ENCODE measurements around the gene RPS6KB2. TPM values are rescaled to one million over a fixed set of nuclear protein-coding genes. Genes with fewer than 3 reads are reported as not detected.
A peak's percentile ranks its signal among the peaks of the same experiment; 100 is the strongest.

Gene RPS6KB2
- total RNA-seq, 2 experiments from 2014 or later, result 53.4 to 57.2 TPM

DNA sequence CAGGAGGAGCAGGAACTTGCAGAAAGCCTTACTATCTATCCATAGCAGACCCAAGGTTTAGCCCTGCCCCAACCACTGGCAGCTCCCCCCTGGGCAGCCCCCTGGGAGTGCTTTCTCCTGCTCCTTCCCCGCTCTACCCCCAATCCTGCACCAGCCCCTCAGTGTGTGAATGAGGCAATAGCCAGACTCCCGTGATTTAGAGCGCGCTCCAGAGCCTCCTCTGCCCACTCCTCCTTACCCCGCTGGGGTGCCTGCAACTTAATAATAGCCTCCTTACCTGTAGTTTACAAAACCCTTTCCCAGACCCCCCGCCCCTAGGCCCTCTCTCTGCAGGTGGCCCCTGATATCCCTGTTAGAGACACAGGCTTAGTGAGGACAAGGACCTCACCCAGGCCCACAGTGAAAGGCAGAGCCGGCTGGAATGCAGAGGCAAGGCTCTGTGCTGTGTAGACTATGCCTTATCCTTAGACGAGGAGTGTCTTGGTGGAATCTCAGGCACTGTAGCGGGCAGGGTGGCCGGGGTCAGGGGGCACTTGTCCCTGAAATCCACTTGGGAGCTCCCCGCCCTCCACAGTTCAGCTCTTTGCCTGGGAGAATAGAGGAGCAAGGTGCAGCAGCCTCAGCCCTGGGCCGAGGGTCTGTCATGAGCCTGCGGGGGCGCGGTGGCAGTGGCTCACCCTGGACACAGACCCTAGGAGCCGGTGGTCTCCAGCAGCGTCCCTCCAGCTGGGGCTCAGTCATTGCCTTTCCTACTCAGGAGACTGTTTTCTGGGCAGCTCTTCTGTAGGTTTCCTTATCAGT lies 17.1 kb upstream of the RPS6KB2 start:
- Mint-ChIP-seq H3K27me3 (no peaks in the 10 kb centered on the region), H3K27ac (no peak overlapping the region), H3K9me3 (ENCODE audit: low read depth) (no peaks in the 10 kb centered on the region), H3K36me3 (ENCODE audit: low read depth) (peaks cover 27% of the 10 kb centered on the region), H3K4me3 (no peak overlapping the region), H3K4me1 (peaks cover 79% of the 10 kb centered on the region)
- ChIA-PET CTCF (interaction anchor here (1.2 to 1.9 kb wide), 2 partner anchors 10 to 56 kb away, joined by 3 to 8 read pairs; partner anchors contain the start of gene PPP1CA), POLR2A (no interaction called here)
- DNase-seq (no peak), ATAC-seq (no peak)
- intact Hi-C loops (cut with DNase I, micrococcal nuclease), result no loop called here

DNA sequence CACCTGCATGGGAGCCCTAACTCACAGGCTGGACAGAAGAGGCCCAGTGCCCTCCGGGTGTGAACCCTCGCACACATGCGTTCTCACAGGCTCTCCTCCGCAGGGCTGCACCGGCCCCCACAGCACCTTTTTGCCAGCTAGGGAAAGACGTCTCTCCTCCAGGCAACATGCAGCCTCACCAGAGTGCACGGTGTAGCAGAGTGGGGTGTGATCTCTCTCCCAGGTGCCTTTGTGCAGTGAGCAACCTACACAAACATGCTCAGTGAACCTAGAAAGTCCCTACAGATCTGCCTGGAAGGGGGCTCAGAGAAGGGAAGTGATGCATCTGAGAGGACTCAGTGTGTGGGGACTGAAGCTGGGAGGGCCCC lies 16.5 kb upstream of the RPS6KB2 start:
- H3K4me3 Mint-ChIP-seq, result no peak overlapping the region
- H3K4me1 Mint-ChIP-seq, result peaks cover 79% of the 10 kb centered on the region
- peaks cover 22% of the 10 kb centered on the region for H3K36me3 Mint-ChIP-seq (ENCODE audit: low read depth)
- H3K27ac Mint-ChIP-seq, result peak overlapping the region; percentile 17
- POLR2A ChIA-PET, result no interaction called here
- intact Hi-C loops (cut with DNase I, micrococcal nuclease), result no loop called here
- H3K27me3 Mint-ChIP-seq, result no peaks in the 10 kb centered on the region
- H3K9me3 Mint-ChIP-seq (ENCODE audit: low read depth), result no peaks in the 10 kb centered on the region
- DNase-seq, result peak; percentile 46
- ATAC-seq, result peak; percentile 14
- CTCF ChIA-PET, result interaction anchor here (1.2 to 1.9 kb wide), 2 partner anchors 10 to 55 kb away, joined by 3 to 8 read pairs; partner anchors contain the start of gene PPP1CA

DNA sequence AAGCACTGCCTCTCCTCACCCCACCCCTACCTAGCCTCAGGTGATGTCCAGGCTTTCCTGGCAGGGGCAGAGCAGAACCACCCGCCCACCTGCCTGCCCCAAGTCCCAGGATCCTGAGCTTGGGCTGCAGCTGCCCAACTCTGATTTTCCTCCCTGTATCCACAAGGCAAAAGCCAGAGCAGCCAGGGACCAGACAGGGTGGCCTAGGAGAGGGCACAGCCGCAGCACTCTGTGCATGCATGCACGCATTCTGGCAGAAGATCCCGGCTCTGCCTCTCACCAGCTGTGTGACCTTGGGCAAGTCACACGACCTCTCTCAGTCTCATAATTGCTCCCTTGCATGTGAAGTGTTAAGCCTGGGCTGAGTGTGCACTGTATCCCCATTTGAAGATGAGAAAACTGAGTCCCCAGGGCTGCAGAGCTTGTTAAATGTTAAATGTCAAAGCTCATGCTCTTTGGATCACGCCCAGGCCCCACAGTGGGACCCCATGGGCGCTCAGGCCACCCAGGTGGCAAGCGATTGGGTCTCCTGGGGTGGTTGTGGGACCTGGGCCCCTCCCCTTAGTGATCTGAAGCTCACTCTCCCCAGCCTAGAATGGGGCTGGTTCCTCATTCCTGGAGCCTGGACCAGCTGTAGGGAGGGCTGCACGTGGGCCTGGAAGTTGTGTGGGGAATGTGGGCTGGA lies 15.7 kb upstream of the RPS6KB2 start:
- Mint-ChIP-seq H3K27me3 (no peaks in the 10 kb centered on the region), H3K4me3 (no peak overlapping the region), H3K36me3 (ENCODE audit: low read depth) (peaks cover 15% of the 10 kb centered on the region), H3K9me3 (ENCODE audit: low read depth) (no peaks in the 10 kb centered on the region), H3K27ac (peak overlapping the region; percentile 42), H3K4me1 (peaks cover 76% of the 10 kb centered on the region)
- ChIA-PET CTCF (interaction anchor here (0.6 to 1.9 kb wide), 7 partner anchors 9 to 75 kb away, joined by 3 to 8 read pairs (median 3); partner anchors contain the start of genes PPP1CA and TBC1D10C), POLR2A (interaction anchor here (0.7 kb wide), 1 partner anchor 10 kb away, joined by 3 read pairs; no protein-coding TSS in a partner anchor)
- intact Hi-C loops (cut with DNase I, micrococcal nuclease), result no loop called here
- DNase-seq (peak; percentile 24), ATAC-seq (no peak)

DNA sequence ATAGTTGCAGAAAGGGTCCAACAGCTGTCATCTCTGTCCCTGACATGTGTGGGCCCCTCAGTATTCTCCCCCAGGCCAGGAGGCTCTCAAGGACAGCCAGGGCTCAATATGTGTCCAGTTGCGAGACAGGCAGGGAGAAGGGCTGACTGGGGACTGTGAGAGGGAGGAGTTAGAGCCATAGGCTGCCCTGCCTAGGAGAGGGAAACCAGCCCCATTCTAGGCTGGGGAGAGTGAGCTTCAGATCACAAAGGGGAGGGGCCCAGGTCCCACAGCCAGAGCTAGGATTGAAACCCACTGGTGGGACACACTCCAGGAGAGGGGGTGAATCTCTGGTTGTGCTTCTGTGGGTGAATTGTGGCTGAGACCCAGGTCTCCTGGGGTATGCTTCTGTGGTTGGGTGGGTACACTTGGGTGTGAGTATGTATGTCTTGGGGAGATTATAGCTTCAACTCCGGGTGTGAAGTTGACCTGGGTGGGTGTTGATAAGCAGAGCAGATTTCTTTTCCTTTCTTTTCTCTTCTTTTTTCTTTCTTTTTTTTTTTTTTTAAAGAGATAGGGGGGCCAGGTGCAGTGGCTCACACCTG lies 14.9 kb upstream of the RPS6KB2 start:
- Mint-ChIP-seq H3K27ac (peak overlapping the region; percentile 16), H3K4me3 (no peak overlapping the region), H3K4me1 (peaks cover 76% of the 10 kb centered on the region), H3K36me3 (ENCODE audit: low read depth) (peaks cover 10% of the 10 kb centered on the region), H3K9me3 (ENCODE audit: low read depth) (no peaks in the 10 kb centered on the region), H3K27me3 (no peaks in the 10 kb centered on the region)
- no peak for ATAC-seq
- peak; percentile 21 for DNase-seq
- CTCF ChIA-PET, result interaction anchor here (0.6 to 1.9 kb wide), 8 partner anchors 10 to 75 kb away, joined by 3 to 8 read pairs (median 3); partner anchors contain the start of genes PPP1CA and TBC1D10C
- intact Hi-C loops (cut with DNase I, micrococcal nuclease), result no loop called here
- POLR2A ChIA-PET, result interaction anchor here (0.5 to 0.7 kb wide), 5 partner anchors 8 to 171 kb away, joined by 3 to 6 read pairs (median 4); partner anchors contain the start of gene GSTP1

DNA sequence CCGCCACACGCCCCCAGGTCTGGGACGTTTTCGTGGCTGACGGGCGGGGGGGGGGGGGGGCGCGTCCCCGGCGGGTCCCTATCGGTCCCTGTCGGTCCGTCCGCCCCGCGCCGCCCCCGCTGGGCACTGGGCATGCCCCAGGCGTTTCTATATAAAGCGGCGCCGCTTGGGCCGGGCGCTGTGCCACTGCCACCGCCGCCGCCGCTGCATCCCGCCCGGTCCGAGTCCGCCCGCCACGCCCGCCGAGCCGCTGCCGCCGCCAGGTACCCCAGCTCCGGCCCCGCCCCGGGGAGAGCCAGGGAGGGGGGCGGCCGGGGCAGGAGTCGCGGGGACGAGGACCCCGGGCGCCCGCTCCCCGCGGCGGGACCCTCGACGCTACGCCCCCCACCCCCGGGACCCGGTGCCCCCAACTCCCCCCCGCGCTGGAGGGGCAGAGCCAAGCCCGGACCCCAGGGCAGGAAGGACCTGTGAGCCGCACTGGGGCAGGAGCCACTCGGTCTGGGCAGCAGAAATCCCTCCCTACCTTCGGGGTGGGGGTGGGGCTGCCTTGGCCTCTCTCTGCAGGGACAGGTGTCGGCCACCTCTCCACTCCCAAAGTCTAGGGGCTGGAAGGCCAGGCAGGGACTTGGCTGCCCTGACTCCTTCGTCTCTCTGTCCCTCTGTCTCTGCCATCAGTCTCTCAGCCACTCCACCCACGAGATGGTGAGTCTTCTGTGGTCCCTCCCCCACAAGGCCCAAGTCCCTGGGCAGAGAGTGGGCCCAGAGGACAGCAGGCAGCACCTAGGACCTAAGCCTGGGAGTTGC lies 12.6 kb upstream of the RPS6KB2 start, which contains the start of gene CARNS1:
TSS of gene CARNS1 (plus strand) at position 178 of the 804 bp plus-strand sequence. CDS start at position 700, 522 bp downstream.
- H3K27me3 Mint-ChIP-seq, result no peaks in the 10 kb centered on the region
- intact Hi-C loops (cut with DNase I, micrococcal nuclease), result loop anchor here in 1 of 2 experiments (1.0 kb wide), 1 partner anchor 8 kb away; no protein-coding TSS in a partner anchor
- peak; percentile 45 for DNase-seq
- H3K9me3 Mint-ChIP-seq (ENCODE audit: low read depth), result no peaks in the 10 kb centered on the region
- ChIA-PET CTCF (no interaction called here), POLR2A (interaction anchor here (0.6 kb wide), 1 partner anchor 19 kb away, joined by 3 read pairs; no protein-coding TSS in a partner anchor)
- peak within 1 kb of the TSS; percentile 60 for H3K4me3 Mint-ChIP-seq
- peaks cover 73% of the 10 kb centered on the region for H3K4me1 Mint-ChIP-seq
- H3K36me3 Mint-ChIP-seq (ENCODE audit: low read depth), result no peaks in the 10 kb centered on the region
- no peak for ATAC-seq
- peak within 1 kb of the TSS; percentile 79 for H3K27ac Mint-ChIP-seq

DNA sequence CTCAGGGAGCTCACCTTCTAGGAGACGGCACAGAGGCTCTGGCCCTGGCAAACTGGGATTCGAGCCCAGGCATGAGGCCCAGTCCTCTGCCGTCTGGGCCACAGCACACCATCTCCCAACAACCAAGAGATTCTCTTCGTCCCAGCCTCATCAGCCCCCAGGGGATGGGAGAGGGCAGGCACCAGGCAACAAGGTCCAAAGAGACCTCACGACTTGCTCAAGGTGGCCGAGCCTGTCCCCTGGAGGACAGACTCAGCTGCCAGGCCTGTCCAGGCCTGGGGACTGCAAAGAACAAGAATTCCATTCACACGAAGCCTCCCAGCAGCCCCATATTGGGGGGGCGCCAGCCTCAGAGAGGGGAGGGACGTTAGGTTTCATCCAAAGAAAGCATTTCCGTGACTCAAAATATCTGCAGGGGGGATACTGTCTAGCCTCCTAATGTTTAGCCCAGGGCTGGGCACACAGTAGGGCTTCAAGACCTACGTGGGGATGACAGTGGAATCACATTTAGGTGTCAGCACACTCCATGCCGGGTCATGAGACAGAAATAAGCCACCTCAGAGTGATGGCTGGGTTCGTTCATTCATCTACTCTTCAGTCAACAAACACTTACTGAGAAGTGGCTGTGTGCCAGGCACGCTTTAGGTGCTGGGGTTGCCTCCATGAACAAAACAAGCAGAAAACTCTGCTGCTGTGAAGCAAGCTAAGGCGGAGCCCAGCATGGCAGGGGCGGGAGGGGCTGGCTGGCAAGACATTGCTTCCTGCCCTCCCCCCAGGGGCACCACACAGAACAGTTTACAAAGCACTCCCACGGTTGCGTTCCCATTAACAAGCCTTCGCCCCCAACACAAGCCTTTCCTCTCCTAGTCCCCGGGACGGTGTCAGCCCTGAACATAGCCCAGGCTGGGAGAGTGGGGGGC lies 11.6 kb upstream of the RPS6KB2 start:
- H3K4me1 Mint-ChIP-seq, result peaks cover 68% of the 10 kb centered on the region
- H3K4me3 Mint-ChIP-seq, result peak overlapping the region; percentile 1
- H3K36me3 Mint-ChIP-seq (ENCODE audit: low read depth), result no peaks in the 10 kb centered on the region
- H3K27ac Mint-ChIP-seq, result peak overlapping the region; percentile 79
- intact Hi-C loops (cut with DNase I, micrococcal nuclease), result loop anchor here in 1 of 2 experiments (1.0 kb wide), 1 partner anchor 9 kb away; no protein-coding TSS in a partner anchor
- peak; percentile 7 for ATAC-seq
- POLR2A ChIA-PET, result interaction anchor here (0.7 kb wide), 1 partner anchor 68 kb away, joined by 3 read pairs; no protein-coding TSS in a partner anchor
- H3K27me3 Mint-ChIP-seq, result no peaks in the 10 kb centered on the region
- DNase-seq, result peak; percentile 81
- H3K9me3 Mint-ChIP-seq (ENCODE audit: low read depth), result no peaks in the 10 kb centered on the region
- CTCF ChIA-PET, result interaction anchor here (0.7 to 1.4 kb wide), 3 partner anchors 21 to 67 kb away, joined by 3 to 6 read pairs (median 4); no protein-coding TSS in a partner anchor

DNA sequence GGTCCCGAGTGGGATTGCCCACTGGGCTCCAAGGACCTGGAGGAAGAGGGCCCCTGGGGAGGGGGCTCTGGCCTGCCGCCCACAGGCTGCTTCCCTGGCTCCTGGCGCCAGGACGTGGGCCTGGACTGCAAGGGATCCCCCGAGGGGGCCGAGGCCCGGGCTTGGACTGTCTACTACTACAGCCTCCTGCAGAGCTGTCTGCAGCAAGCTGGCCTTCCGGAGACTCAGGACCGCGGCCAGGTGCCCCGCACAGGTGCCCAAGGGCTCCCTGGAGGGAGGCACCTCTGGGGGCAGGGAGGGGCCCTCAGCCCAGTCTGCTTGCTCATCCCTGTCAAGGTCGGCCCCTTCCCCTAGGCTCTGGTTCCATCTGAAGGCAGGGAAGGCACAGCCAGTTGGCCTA lies 10.9 kb upstream of the RPS6KB2 start:
- intact Hi-C loops (cut with DNase I, micrococcal nuclease), result no loop called here
- ATAC-seq, result no peak
- H3K27me3 Mint-ChIP-seq, result no peaks in the 10 kb centered on the region
- ChIA-PET CTCF (interaction anchor here (0.7 to 4.0 kb wide), 7 partner anchors 9 to 68 kb away, joined by 3 to 34 read pairs (median 6); partner anchors contain the start of genes PPP1CA and TBC1D10C), POLR2A (interaction anchor here (0.7 to 2.1 kb wide), 2 partner anchors 9 to 67 kb away, joined by 3 to 13 read pairs; no protein-coding TSS in a partner anchor)
- DNase-seq, result peak; percentile 12
- H3K4me3 Mint-ChIP-seq, result no peak overlapping the region
- no peak overlapping the region for H3K27ac Mint-ChIP-seq
- no peaks in the 10 kb centered on the region for H3K9me3 Mint-ChIP-seq (ENCODE audit: low read depth)
- H3K4me1 Mint-ChIP-seq, result peaks cover 60% of the 10 kb centered on the region
- no peaks in the 10 kb centered on the region for H3K36me3 Mint-ChIP-seq (ENCODE audit: low read depth)

DNA sequence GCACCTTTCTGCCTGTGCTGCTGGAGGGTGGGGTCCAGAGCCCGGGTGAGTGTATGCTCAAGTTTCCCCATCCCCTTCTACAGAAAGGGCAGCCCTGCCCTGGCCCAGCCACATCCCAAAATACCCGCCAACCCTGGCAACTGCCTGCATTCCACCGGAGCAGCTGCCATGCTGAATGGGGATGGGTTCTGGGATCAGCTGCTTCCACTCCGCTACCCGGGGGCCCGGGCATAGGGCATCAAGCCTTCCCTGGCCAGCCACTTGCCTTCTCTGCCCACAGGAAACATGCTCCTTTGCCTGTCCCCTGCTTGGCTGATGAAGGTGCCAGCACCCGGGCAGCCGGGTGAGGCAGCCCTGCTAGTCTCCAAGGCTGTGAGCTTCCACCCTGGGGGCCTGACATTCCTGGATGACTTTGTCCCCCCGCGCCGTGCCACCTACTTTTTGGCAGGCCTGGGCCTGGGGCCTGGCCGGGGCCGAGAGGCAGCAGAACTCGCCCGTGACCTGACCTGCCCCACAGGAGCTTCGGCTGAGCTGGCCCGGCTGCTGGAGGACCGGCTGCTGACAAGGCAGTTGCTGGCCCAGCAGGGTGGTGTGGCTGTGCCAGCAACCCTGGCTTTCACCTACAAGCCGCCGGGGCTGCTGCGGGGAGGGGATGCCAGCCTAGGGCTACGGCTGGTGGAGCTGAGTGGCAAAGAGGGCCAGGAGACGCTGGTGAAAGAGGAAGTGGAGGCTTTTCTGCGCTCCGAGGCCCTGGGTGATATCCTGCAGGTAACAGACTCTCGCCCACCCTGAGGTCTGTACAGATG lies 9.6 kb upstream of the RPS6KB2 start:
- CTCF ChIA-PET, result interaction anchor here (0.5 to 4.0 kb wide), 8 partner anchors 10 to 73 kb away, joined by 3 to 34 read pairs (median 4); partner anchors contain the start of genes PPP1CA, PTPRCAP, RAD9A and TBC1D10C
- POLR2A ChIA-PET, result interaction anchor here (0.8 to 3.0 kb wide), 3 partner anchors 10 to 17 kb away, joined by 3 to 14 read pairs (median 13); partner anchors contain the start of genes PPP1CA and TBC1D10C
- Mint-ChIP-seq H3K36me3 (ENCODE audit: low read depth) (no peaks in the 10 kb centered on the region), H3K9me3 (ENCODE audit: low read depth) (no peaks in the 10 kb centered on the region), H3K27ac (no peak overlapping the region), H3K4me3 (peak overlapping the region; percentile 76), H3K27me3 (no peaks in the 10 kb centered on the region), H3K4me1 (peaks cover 51% of the 10 kb centered on the region)
- intact Hi-C loops (cut with DNase I, micrococcal nuclease), result no loop called here
- ATAC-seq, result no peak
- peak; percentile 59 for DNase-seq

Data from activated CD4-positive, alpha-beta T cell treated with anti-CD3 and anti-CD28 coated beads for 36 hours (primary cell).